HCT116 (cell line): Measurements from ENCODE around the gene RBM28. TPM values are rescaled to one million over a fixed set of nuclear protein-coding genes. Genes with fewer than 3 reads are reported as not detected.

Experiments
- ATAC-seq: fragments of 200-7000 bp; cut with Tn5 transposase; 2 replicates; pipeline ENCODE4 v1.9.1; 2020; ENCODE audit warnings: mild to moderate bottlenecking, moderate library complexity
- BruUV-seq: library from RNA; stranded (reverse); fragments of 400-500 nt; replicated peaks from 2 replicates; lab custom pipeline; 2021; lab: Mats Ljungman, UMichigan
- CTCF ChIA-PET: fragments of 300-600 bp; sonication (Branson Sonifier 250); formaldehyde crosslinking; loops from one replicate; lab custom pipeline; 2021; ENCODE audit warnings: antibody characterized with exemption; lab: Charles Lee
- POLR2A ChIA-PET: fragments of 300-600, 350-600 bp; sonication (Branson Sonifier 250); formaldehyde crosslinking; loops from one replicate; lab custom pipeline; 2021; ENCODE audit warnings: antibody characterized with exemption; lab: Charles Lee
- RAD21 ChIA-PET, 2 experiments: fragments of 300-600 bp; sonication (Branson Sonifier 250); formaldehyde crosslinking; loops; one replicate each; lab custom pipeline; 2023; ENCODE audit warnings: low total read pairs in 2 of 2; ENCODE audit not compliant: uncharacterized antibody in 2 of 2, unreplicated experiment in 2 of 2, low non-redundant PET in 1 of 2; lab: Charles Lee
- DNase-seq: peaks from one replicate; pipeline ENCODE4 v3.0.0-alpha.2; 2010; ENCODE audit warnings: low read depth, low spot score
- H2AFZ ChIP-seq: fragments of 200-600 bp; shearing (Covaris generic), sonication (generic); 2 replicates; pipeline ENCODE4 v1.6.1; 2017; ENCODE audit warnings: low read depth, mixed run types, mixed read lengths, antibody characterized with exemption, low read length; ENCODE audit not compliant: poor library complexity, severe bottlenecking
- H3K27ac ChIP-seq: 2 replicates; pipeline ENCODE4 v1.5.1; 2012; ENCODE audit warnings: low read depth, low read length
- H3K27me3 ChIP-seq: fragments of 200-600 bp; sonication (generic); 2 replicates; pipeline ENCODE4 v1.6.1; 2016; ENCODE audit warnings: mixed run types, low read length, mixed read lengths; ENCODE audit not compliant: insufficient read depth
- H3K36me3 ChIP-seq, 2 experiments: fragments of 200-500 bp in 1 of 2; fragments of 200-600 bp in 1 of 2; sonication (Bioruptor generic) in 1 of 2; sonication (generic) in 1 of 2; 2 replicates each; pipeline versions ENCODE4 v1.5.1 to v1.6.1; 2014 to 2016; ENCODE audit warnings: low read length in 2 of 2, inconsistent platforms in 1 of 2, mixed read lengths in 1 of 2, mixed run types in 1 of 2; ENCODE audit not compliant: insufficient read depth in 2 of 2, control insufficient read depth in 1 of 2
- H3K4me1 ChIP-seq, 2 experiments: fragments of 200-600 bp in 1 of 2; sonication (generic) in 1 of 2; 2 replicates each; pipeline versions ENCODE4 v1.5.1 to v1.6.1; 2012 to 2017; ENCODE audit warnings: low read length in 2 of 2, inconsistent platforms in 1 of 2, mild to moderate bottlenecking in 1 of 2, mixed read lengths in 1 of 2, mixed run types in 1 of 2, moderate library complexity in 1 of 2; ENCODE audit not compliant: insufficient read depth in 2 of 2, control insufficient read depth in 1 of 2
- H3K4me2 ChIP-seq: fragments of 200-600 bp; sonication (generic); 2 replicates; pipeline ENCODE4 v1.6.1; 2017; ENCODE audit warnings: mixed run types, low read length, mixed read lengths
- H3K4me3 ChIP-seq, 2 experiments: fragments of 200-600 bp in 1 of 2; sonication (generic) in 1 of 2; replicated peaks in 1 of 2; 2 replicates each; pipeline ENCODE4 v1.5.1; 2011 to 2016; ENCODE audit warnings: low read length in 2 of 2, control low read depth in 1 of 2, low read depth in 1 of 2, mild to moderate bottlenecking in 1 of 2, mixed read lengths in 1 of 2, mixed run types in 1 of 2
- H3K79me2 ChIP-seq: fragments of 200-600 bp; sonication (generic); 2 replicates; pipeline ENCODE4 v1.6.1; 2017; ENCODE audit warnings: mild to moderate bottlenecking, mixed run types, low read length, moderate library complexity, mixed read lengths; ENCODE audit not compliant: insufficient read depth
- H3K9ac ChIP-seq: fragments of 200-600 bp; sonication (generic); 2 replicates; pipeline ENCODE4 v1.6.1; 2016; ENCODE audit warnings: low read length, mixed read lengths
- H3K9me2 ChIP-seq: fragments of 200-600 bp; sonication (generic), shearing (Covaris generic); 2 replicates; pipeline ENCODE4 v1.6.1; 2017; ENCODE audit warnings: mixed run types, mild to moderate bottlenecking, moderate library complexity; ENCODE audit not compliant: insufficient read depth
- H3K9me3 ChIP-seq, 2 experiments: fragments of 200-500 bp in 1 of 2; fragments of 200-600 bp in 1 of 2; sonication (Bioruptor generic) in 1 of 2; sonication (generic) in 1 of 2; 2 replicates each; pipeline ENCODE4 v1.6.1; 2014 to 2017; ENCODE audit warnings: low read length in 2 of 2, mixed read lengths in 2 of 2, inconsistent platforms in 1 of 2, low read depth in 1 of 2, mild to moderate bottlenecking in 1 of 2, mixed run types in 1 of 2, moderate library complexity in 1 of 2; ENCODE audit not compliant: control insufficient read depth in 1 of 2, insufficient read depth in 1 of 2
- H4K20me1 ChIP-seq: fragments of 200-600 bp; sonication (generic), shearing (Covaris generic); 2 replicates; pipeline ENCODE4 v1.6.1; 2017; ENCODE audit warnings: mixed run types, mild to moderate bottlenecking, moderate library complexity; ENCODE audit not compliant: insufficient read depth
- ATF3 ChIP-seq: IDR thresholded peaks from 2 replicates; pipeline ENCODE4 v1.6.1; 2012
- CBX3 ChIP-seq: IDR thresholded peaks from 2 replicates; pipeline ENCODE4 v1.6.1; 2012; ENCODE audit warnings: low read depth
- CEBPB ChIP-seq: IDR thresholded peaks from 2 replicates; pipeline ENCODE4 v1.6.1; 2012; ENCODE audit warnings: low read depth
- EGR1 ChIP-seq: IDR thresholded peaks from 2 replicates; pipeline ENCODE4 v1.6.1; 2012; ENCODE audit warnings: low read depth
- ELF1 ChIP-seq: IDR thresholded peaks from 2 replicates; pipeline ENCODE4 v1.6.1; 2012; ENCODE audit warnings: low read depth, borderline replicate concordance
- JUND ChIP-seq: IDR thresholded peaks from 2 replicates; pipeline ENCODE4 v1.6.1; 2012
- POLR2A ChIP-seq: IDR thresholded peaks from 2 replicates; pipeline ENCODE4 v1.7.0; 2011; ENCODE audit warnings: borderline replicate concordance; ENCODE audit not compliant: insufficient read depth, insufficient read length; ENCODE audit errors: extremely low read depth
- RAD21 ChIP-seq: IDR thresholded peaks from 2 replicates; pipeline ENCODE4 v1.6.1; 2012; ENCODE audit warnings: low read depth, mild to moderate bottlenecking
- SIN3A ChIP-seq: IDR thresholded peaks from 2 replicates; pipeline ENCODE4 v1.6.1; 2012; ENCODE audit warnings: low read depth
- SP1 ChIP-seq: IDR thresholded peaks from 2 replicates; pipeline ENCODE4 v1.6.1; 2012; ENCODE audit warnings: low read depth
- SRF ChIP-seq: IDR thresholded peaks from 2 replicates; pipeline ENCODE4 v1.6.1; 2012; ENCODE audit warnings: low read depth
- TCF7L2 ChIP-seq: IDR thresholded peaks from 2 replicates; pipeline ENCODE4 v1.7.0; 2011; ENCODE audit warnings: borderline replicate concordance, inconsistent platforms; ENCODE audit not compliant: insufficient read depth, insufficient read length; ENCODE audit errors: extremely low read depth
- YY1 ChIP-seq: IDR thresholded peaks from 2 replicates; pipeline ENCODE4 v1.6.1; 2011; ENCODE audit warnings: low read length, low read depth, moderate library complexity, mild to moderate bottlenecking; ENCODE audit not compliant: insufficient replicate concordance; ENCODE audit errors: extremely low read depth
- ZNF274 ChIP-seq: fragments of 200-500 bp; sonication (Bioruptor generic); IDR thresholded peaks from 2 replicates; pipeline ENCODE4 v1.6.1; 2014; ENCODE audit warnings: mild to moderate bottlenecking, low read depth, low read length, inconsistent platforms
- intact Hi-C: fragments of 100-400 bp; cut with micrococcal nuclease; formaldehyde crosslinking; loops from 2 replicates; pipeline ENCODE4 v1.10.0; 2022
- total RNA-seq: library from RNA; stranded (reverse); gene quantifications from one replicate; pipeline ENCODE4 v1.2.1, GENCODE V29; 2021; ENCODE audit not compliant: unreplicated experiment
- TF ChIP-seq, protein P1 (sequence below): IDR thresholded peaks from 2 replicates; pipeline ENCODE4 v1.6.1; 2012; ENCODE audit warnings: low read depth
- TF ChIP-seq, protein P2 (sequence below): IDR thresholded peaks from 2 replicates; pipeline ENCODE4 v1.6.1; 2011; ENCODE audit warnings: mild to moderate bottlenecking, low read length, moderate library complexity; ENCODE audit not compliant: insufficient replicate concordance; ENCODE audit errors: extremely low read depth
- TF ChIP-seq, protein P3 (sequence below): IDR thresholded peaks from 2 replicates; pipeline ENCODE4 v1.6.1; 2012

RBM28 gene
- total RNA-seq, 1 experiment from 2014 or later: 66.3 TPM

DNA sequence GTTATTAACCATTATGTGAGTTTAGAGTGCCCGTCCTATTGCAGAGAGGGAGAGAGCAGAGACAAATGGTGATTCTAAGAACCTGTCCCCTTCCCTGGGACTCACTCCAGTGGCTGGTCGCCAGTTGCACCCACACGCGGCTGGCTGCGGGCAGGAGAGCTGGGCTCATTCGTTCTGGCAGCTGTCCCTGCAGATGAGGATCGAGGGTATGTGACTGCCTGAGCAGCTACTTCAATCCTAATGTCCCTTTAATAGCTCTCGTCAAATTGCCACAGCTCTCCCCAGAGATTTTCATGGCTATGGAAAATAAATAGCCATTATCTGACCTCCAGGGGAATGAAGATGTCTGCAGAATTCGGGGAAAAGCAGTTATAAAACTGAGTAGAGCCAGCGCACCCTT, 41.6 kb downstream of the RBM28 start:
- ATAC-seq: no peak
- intact Hi-C loops: no loop called here
- H3K4me3 ChIP-seq: no peak overlapping the region
- H2AFZ ChIP-seq: no peak overlapping the region
- POLR2A ChIA-PET: no interaction called here
- BruUV-seq: no TSS peak
- H3K9me2 ChIP-seq: no peaks in the 10 kb centered on the region
- H3K4me1 ChIP-seq: no peaks in the 10 kb centered on the region
- CTCF ChIA-PET: no interaction called here
- no peak for TF ChIP-seq SP1
- no peak for TF ChIP-seq POLR2A
- TF ChIP-seq, protein P1, sequence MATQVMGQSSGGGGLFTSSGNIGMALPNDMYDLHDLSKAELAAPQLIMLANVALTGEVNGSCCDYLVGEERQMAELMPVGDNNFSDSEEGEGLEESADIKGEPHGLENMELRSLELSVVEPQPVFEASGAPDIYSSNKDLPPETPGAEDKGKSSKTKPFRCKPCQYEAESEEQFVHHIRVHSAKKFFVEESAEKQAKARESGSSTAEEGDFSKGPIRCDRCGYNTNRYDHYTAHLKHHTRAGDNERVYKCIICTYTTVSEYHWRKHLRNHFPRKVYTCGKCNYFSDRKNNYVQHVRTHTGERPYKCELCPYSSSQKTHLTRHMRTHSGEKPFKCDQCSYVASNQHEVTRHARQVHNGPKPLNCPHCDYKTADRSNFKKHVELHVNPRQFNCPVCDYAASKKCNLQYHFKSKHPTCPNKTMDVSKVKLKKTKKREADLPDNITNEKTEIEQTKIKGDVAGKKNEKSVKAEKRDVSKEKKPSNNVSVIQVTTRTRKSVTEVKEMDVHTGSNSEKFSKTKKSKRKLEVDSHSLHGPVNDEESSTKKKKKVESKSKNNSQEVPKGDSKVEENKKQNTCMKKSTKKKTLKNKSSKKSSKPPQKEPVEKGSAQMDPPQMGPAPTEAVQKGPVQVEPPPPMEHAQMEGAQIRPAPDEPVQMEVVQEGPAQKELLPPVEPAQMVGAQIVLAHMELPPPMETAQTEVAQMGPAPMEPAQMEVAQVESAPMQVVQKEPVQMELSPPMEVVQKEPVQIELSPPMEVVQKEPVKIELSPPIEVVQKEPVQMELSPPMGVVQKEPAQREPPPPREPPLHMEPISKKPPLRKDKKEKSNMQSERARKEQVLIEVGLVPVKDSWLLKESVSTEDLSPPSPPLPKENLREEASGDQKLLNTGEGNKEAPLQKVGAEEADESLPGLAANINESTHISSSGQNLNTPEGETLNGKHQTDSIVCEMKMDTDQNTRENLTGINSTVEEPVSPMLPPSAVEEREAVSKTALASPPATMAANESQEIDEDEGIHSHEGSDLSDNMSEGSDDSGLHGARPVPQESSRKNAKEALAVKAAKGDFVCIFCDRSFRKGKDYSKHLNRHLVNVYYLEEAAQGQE: no peak
- TF ChIP-seq, protein P2, sequence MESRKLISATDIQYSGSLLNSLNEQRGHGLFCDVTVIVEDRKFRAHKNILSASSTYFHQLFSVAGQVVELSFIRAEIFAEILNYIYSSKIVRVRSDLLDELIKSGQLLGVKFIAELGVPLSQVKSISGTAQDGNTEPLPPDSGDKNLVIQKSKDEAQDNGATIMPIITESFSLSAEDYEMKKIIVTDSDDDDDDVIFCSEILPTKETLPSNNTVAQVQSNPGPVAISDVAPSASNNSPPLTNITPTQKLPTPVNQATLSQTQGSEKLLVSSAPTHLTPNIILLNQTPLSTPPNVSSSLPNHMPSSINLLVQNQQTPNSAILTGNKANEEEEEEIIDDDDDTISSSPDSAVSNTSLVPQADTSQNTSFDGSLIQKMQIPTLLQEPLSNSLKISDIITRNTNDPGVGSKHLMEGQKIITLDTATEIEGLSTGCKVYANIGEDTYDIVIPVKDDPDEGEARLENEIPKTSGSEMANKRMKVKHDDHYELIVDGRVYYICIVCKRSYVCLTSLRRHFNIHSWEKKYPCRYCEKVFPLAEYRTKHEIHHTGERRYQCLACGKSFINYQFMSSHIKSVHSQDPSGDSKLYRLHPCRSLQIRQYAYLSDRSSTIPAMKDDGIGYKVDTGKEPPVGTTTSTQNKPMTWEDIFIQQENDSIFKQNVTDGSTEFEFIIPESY: no peak
- no peak for TF ChIP-seq CEBPB
- TF ChIP-seq YY1: no peak
- no peak for TF ChIP-seq SIN3A
- TF ChIP-seq RAD21: no peak
- no peak for TF ChIP-seq TCF7L2
- TF ChIP-seq, protein P3, sequence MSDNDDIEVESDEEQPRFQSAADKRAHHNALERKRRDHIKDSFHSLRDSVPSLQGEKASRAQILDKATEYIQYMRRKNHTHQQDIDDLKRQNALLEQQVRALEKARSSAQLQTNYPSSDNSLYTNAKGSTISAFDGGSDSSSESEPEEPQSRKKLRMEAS: no peak
- no peak for TF ChIP-seq ZNF274
- TF ChIP-seq ELF1: no peak
- TF ChIP-seq JUND: no peak
- no peak for TF ChIP-seq ATF3
- TF ChIP-seq SRF: no peak
- TF ChIP-seq CBX3: no peak
- TF ChIP-seq EGR1: no peak
- no peak overlapping the region for H3K9ac ChIP-seq
- no peak overlapping the region for H3K27ac ChIP-seq
- H3K4me2 ChIP-seq: no peak overlapping the region
- H3K36me3 ChIP-seq: peaks cover under 1 to 12% of the 10 kb centered on the region in 2 experiments; a peak in 2 of 4 replicates
- RAD21 ChIA-PET: no interaction called here
- no peaks in the 10 kb centered on the region for H4K20me1 ChIP-seq
- no peaks in the 10 kb centered on the region for H3K27me3 ChIP-seq
- DNase-seq: no peak
- H3K9me3 ChIP-seq: no peaks in the 10 kb centered on the region
- H3K79me2 ChIP-seq: no peaks in the 10 kb centered on the region
